ENCODE results near the gene RAB11FIP5.

RAB11FIP5 gene

DNA sequence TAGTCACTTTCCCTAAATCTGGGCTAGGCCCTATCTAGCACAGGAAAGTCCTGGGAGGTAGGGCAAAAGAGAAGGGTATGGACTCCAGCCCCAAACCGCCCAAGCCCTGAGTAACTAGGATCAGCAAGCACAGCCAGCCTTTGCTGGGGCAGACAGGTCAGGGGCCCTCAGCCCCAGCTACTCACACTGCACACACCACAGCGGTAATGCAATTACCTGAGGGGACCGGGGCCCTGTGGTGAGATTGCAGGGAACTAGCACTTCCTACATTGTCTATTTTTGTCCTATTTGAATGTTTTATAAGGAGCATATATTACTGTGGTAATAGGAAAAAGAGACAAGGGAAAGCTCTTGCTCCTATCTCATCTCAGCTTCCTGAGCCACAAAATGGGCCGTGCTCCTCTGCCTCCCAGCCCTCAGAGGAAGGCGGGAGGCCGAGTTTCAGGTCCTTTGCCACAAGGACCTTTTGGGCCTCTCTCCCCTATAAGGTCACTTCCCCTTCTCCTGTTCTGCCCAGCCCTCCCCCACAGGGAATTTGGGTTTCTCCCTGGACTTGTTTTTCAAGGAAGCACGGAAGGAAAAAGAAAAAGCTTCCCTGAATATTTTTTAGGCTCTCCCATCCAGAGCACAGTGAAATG, 20.5 kb downstream of the RAB11FIP5 start:
- H3K18ac ChIP-seq (ENCODE audit: low read length): no peak overlapping the region
- H3K36me3 ChIP-seq (ENCODE audit: control insufficient read depth, insufficient read depth, low read length): no peaks in the 10 kb centered on the region
- H3K4ac ChIP-seq (ENCODE audit: low read depth, low read length): no peak overlapping the region
- no peak overlapping the region for H2BK5ac ChIP-seq (ENCODE audit: low read length)
- DNase-seq: no peak
- WGBS (ENCODE audit: extremely low coverage, insufficient coverage, low lambda C conversion rate): no CpG with 5 or more reads among the region's 7 CpGs
- H3K23ac ChIP-seq (ENCODE audit: low read length): peak overlapping the region; percentile 56
- no peak overlapping the region for H2AK5ac ChIP-seq (ENCODE audit: low read length)
- H3K27ac ChIP-seq (ENCODE audit: low read depth, low read length): no peak overlapping the region
- no peaks in the 10 kb centered on the region for H3K4me1 ChIP-seq (ENCODE audit: control insufficient read depth, low read depth, low read length)
- no peak overlapping the region for H2BK120ac ChIP-seq (ENCODE audit: low read depth, low read length)
- H3K79me2 ChIP-seq (ENCODE audit: control insufficient read depth, insufficient read depth, low read length): no peaks in the 10 kb centered on the region
- no peak overlapping the region for H2BK15ac ChIP-seq (replicated peaks; ENCODE audit: low read depth)
- H3K79me1 ChIP-seq (ENCODE audit: low read length): peaks cover 5% of the 10 kb centered on the region
- no peak overlapping the region for H3K56ac ChIP-seq (ENCODE audit: low read length)
- no peak overlapping the region for H4K8ac ChIP-seq (ENCODE audit: low read depth, low read length)
- H4K5ac ChIP-seq (ENCODE audit: low read length): no peak overlapping the region
- H3K9ac ChIP-seq (ENCODE audit: low read length): no peak overlapping the region
- H3K4me2 ChIP-seq (ENCODE audit: low read length): no peak overlapping the region
- H3K4me3 ChIP-seq (ENCODE audit: low read length): no peak overlapping the region
- H3K27me3 ChIP-seq (ENCODE audit: insufficient read depth, low read length, poor library complexity): no peaks in the 10 kb centered on the region

DNA sequence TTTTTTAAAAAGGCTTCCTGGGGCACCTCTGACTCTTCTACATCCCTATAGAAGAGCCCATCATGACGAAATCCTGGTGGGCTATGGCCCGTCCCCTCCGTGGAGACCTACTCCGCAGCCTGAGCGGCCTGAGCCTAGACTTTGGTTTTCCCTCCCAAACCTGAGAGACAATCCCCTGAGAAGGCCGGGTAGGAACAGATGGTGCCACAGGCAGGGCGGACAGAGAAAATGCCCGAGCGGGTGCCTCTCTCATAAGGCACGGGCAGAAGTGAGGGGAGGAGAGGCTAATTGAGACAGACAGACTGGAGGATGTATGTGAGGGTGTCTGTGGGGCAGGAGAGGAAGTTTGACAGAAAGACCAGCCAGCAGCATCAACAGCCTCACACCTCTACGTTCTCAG, 21.1 kb downstream of the RAB11FIP5 start:
- Histone ChIP-seq H3K79me1 (ENCODE audit: low read length) (peaks cover 4% of the 10 kb centered on the region), H2BK120ac (ENCODE audit: low read depth, low read length) (no peak overlapping the region), H3K18ac (ENCODE audit: low read length) (no peak overlapping the region), H2AK5ac (ENCODE audit: low read length) (no peak overlapping the region), H3K27ac (ENCODE audit: low read depth, low read length) (no peak overlapping the region), H3K27me3 (ENCODE audit: insufficient read depth, low read length, poor library complexity) (no peaks in the 10 kb centered on the region), H3K23ac (ENCODE audit: low read length) (no peak overlapping the region), H3K36me3 (ENCODE audit: control insufficient read depth, insufficient read depth, low read length) (no peaks in the 10 kb centered on the region), H3K56ac (ENCODE audit: low read length) (no peak overlapping the region), H3K4me1 (ENCODE audit: control insufficient read depth, low read depth, low read length) (no peaks in the 10 kb centered on the region), H4K8ac (ENCODE audit: low read depth, low read length) (no peak overlapping the region), H4K5ac (ENCODE audit: low read length) (no peak overlapping the region), H3K4me2 (ENCODE audit: low read length) (no peak overlapping the region), H3K4ac (ENCODE audit: low read depth, low read length) (no peak overlapping the region), H2BK5ac (ENCODE audit: low read length) (no peak overlapping the region), H3K4me3 (ENCODE audit: low read length) (no peak overlapping the region), H3K9ac (ENCODE audit: low read length) (no peak overlapping the region), H3K79me2 (ENCODE audit: control insufficient read depth, insufficient read depth, low read length) (no peaks in the 10 kb centered on the region), H2BK15ac (replicated peaks; ENCODE audit: low read depth) (no peak overlapping the region)
- DNase-seq: no peak
- WGBS (ENCODE audit: extremely low coverage, insufficient coverage, low lambda C conversion rate): no CpG with 5 or more reads among the region's 11 CpGs

DNA sequence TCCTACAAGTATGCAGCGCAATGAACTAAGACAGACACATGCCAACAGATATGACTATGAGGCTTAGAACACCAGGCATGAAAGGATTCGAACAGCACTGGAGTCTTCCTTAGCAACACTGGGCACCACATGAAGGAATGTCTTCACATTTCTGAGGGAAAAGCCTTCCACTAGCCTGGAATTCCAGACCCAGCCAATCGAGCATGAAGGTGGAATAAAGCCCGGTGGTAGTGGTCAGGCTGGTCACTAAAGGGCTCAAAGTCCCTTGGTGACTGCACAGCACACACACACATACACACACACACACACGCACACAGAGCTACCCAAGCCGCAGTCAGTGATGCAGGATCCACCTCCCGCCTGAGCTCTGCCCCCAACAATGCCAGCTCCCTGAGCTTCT, 21.6 kb downstream of the RAB11FIP5 start:
- Histone ChIP-seq H3K23ac (ENCODE audit: low read length) (peak overlapping the region; percentile 39), H4K5ac (ENCODE audit: low read length) (no peak overlapping the region), H3K36me3 (ENCODE audit: control insufficient read depth, insufficient read depth, low read length) (no peaks in the 10 kb centered on the region), H2BK5ac (ENCODE audit: low read length) (no peak overlapping the region), H3K79me2 (ENCODE audit: control insufficient read depth, insufficient read depth, low read length) (no peaks in the 10 kb centered on the region), H3K4ac (ENCODE audit: low read depth, low read length) (no peak overlapping the region), H3K27me3 (ENCODE audit: insufficient read depth, low read length, poor library complexity) (no peaks in the 10 kb centered on the region), H3K79me1 (ENCODE audit: low read length) (peaks cover 2% of the 10 kb centered on the region), H2BK120ac (ENCODE audit: low read depth, low read length) (no peak overlapping the region), H2AK5ac (ENCODE audit: low read length) (no peak overlapping the region), H3K27ac (ENCODE audit: low read depth, low read length) (no peak overlapping the region), H3K9ac (ENCODE audit: low read length) (no peak overlapping the region), H3K4me1 (ENCODE audit: control insufficient read depth, low read depth, low read length) (no peaks in the 10 kb centered on the region), H4K8ac (ENCODE audit: low read depth, low read length) (no peak overlapping the region), H3K4me2 (ENCODE audit: low read length) (no peak overlapping the region), H3K18ac (ENCODE audit: low read length) (no peak overlapping the region), H3K56ac (ENCODE audit: low read length) (no peak overlapping the region), H3K4me3 (ENCODE audit: low read length) (no peak overlapping the region), H2BK15ac (replicated peaks; ENCODE audit: low read depth) (no peak overlapping the region)
- WGBS (ENCODE audit: extremely low coverage, insufficient coverage, low lambda C conversion rate): no CpG with 5 or more reads among the region's 7 CpGs
- peak; percentile 57 for DNase-seq

DNA sequence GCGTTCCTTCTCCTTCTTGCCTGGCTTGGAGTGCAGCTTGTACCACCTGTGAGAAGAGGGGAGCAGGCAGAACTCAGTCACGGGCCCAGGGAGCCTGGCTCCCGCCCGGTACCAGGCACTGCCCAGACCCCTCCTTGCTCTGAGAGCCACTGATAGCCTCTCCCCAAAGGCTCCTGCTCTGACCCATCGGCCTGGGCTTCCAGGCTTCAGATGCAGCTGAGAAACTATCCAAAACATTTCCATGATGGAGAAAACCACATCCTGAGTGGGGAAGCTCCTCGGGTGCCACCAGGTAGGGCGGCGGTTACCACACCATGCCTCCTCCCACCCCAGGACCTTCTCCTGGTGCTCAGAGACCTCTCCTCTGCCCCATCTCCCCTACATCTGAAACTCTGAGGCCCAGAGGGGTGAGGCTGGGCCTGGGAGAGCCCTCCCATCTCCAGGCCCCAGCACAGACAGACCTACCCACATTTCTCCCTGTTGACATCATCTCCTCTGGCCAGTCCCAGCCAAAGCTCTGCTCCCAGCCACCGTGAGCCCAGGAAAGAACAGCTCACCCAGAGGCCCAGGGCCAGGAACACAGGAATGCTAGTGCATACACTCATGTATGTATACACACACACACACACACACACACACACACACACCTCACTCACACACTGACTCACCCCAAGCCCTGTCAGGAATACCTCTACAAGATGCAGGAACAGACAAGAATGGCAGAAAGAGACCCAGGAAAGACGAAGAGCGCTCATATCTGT, 23.3 kb downstream of the RAB11FIP5 start:
- no peaks in the 10 kb centered on the region for H3K36me3 ChIP-seq (ENCODE audit: control insufficient read depth, insufficient read depth, low read length)
- H4K8ac ChIP-seq (ENCODE audit: low read depth, low read length): no peak overlapping the region
- H3K56ac ChIP-seq (ENCODE audit: low read length): no peak overlapping the region
- no peak overlapping the region for H3K9ac ChIP-seq (ENCODE audit: low read length)
- no peak overlapping the region for H3K27ac ChIP-seq (ENCODE audit: low read depth, low read length)
- DNase-seq: peak; percentile 93
- H3K4ac ChIP-seq (ENCODE audit: low read depth, low read length): no peak overlapping the region
- no peaks in the 10 kb centered on the region for H3K4me1 ChIP-seq (ENCODE audit: control insufficient read depth, low read depth, low read length)
- H2BK120ac ChIP-seq (ENCODE audit: low read depth, low read length): no peak overlapping the region
- no peak overlapping the region for H3K23ac ChIP-seq (ENCODE audit: low read length)
- H4K5ac ChIP-seq (ENCODE audit: low read length): no peak overlapping the region
- WGBS (ENCODE audit: extremely low coverage, insufficient coverage, low lambda C conversion rate): no CpG with 5 or more reads among the region's 11 CpGs
- H2BK15ac ChIP-seq (replicated peaks; ENCODE audit: low read depth): no peak overlapping the region
- no peaks in the 10 kb centered on the region for H3K79me2 ChIP-seq (ENCODE audit: control insufficient read depth, insufficient read depth, low read length)
- H3K27me3 ChIP-seq (ENCODE audit: insufficient read depth, low read length, poor library complexity): no peaks in the 10 kb centered on the region
- no peak overlapping the region for H3K18ac ChIP-seq (ENCODE audit: low read length)
- H3K4me2 ChIP-seq (ENCODE audit: low read length): no peak overlapping the region
- no peak overlapping the region for H2AK5ac ChIP-seq (ENCODE audit: low read length)
- no peak overlapping the region for H2BK5ac ChIP-seq (ENCODE audit: low read length)
- no peak overlapping the region for H3K4me3 ChIP-seq (ENCODE audit: low read length)
- peaks cover 2% of the 10 kb centered on the region for H3K79me1 ChIP-seq (ENCODE audit: low read length)

DNA sequence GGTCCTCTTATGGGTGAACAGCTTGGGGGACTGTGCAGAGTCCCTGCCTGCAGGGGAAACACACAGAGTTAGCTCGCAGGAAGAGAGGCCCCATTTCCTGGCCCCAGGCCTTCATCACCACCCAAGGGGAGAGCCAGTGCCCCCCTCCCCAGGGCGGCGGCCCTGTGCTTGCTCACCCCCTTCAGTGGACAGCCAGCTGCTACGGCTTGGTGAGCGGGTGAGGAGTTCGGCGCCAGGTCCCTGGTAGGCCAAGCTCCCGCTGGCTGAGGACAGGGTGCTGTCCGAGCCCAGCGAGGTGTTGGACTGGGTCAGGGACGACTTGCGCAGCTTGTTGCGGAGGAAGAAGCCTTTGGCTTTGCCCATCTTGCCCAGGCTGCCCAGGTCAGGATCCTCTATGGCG, 24.0 kb downstream of the RAB11FIP5 start:
- Histone ChIP-seq H3K79me1 (ENCODE audit: low read length) (peaks cover 2% of the 10 kb centered on the region), H2BK15ac (replicated peaks; ENCODE audit: low read depth) (no peak overlapping the region), H2AK5ac (ENCODE audit: low read length) (no peak overlapping the region), H3K36me3 (ENCODE audit: control insufficient read depth, insufficient read depth, low read length) (no peaks in the 10 kb centered on the region), H3K27ac (ENCODE audit: low read depth, low read length) (no peak overlapping the region), H3K4me3 (ENCODE audit: low read length) (no peak overlapping the region), H2BK5ac (ENCODE audit: low read length) (no peak overlapping the region), H3K9ac (ENCODE audit: low read length) (no peak overlapping the region), H3K27me3 (ENCODE audit: insufficient read depth, low read length, poor library complexity) (no peaks in the 10 kb centered on the region), H4K5ac (ENCODE audit: low read length) (no peak overlapping the region), H3K18ac (ENCODE audit: low read length) (no peak overlapping the region), H2BK120ac (ENCODE audit: low read depth, low read length) (no peak overlapping the region), H3K4me1 (ENCODE audit: control insufficient read depth, low read depth, low read length) (no peaks in the 10 kb centered on the region), H3K79me2 (ENCODE audit: control insufficient read depth, insufficient read depth, low read length) (no peaks in the 10 kb centered on the region), H4K8ac (ENCODE audit: low read depth, low read length) (no peak overlapping the region), H3K4ac (ENCODE audit: low read depth, low read length) (no peak overlapping the region), H3K56ac (ENCODE audit: low read length) (no peak overlapping the region), H3K4me2 (ENCODE audit: low read length) (no peak overlapping the region), H3K23ac (ENCODE audit: low read length) (no peak overlapping the region)
- no CpG with 5 or more reads among the region's 14 CpGs for WGBS (ENCODE audit: extremely low coverage, insufficient coverage, low lambda C conversion rate)
- no peak for DNase-seq
